HepG2 (cell line): ENCODE results near the gene CCDC106. TPM values are rescaled to one million over a fixed set of nuclear protein-coding genes. Genes with fewer than 3 reads are reported as not detected.
A peak's percentile ranks its signal among the peaks of the same experiment; 100 is the strongest.

Source experiments
- BATF2 ChIP-seq: sonication (generic); formaldehyde crosslinking; IDR thresholded peaks from 2 replicates; pipeline ENCODE4 v1.8.0; 2022; ENCODE audit warnings: mild to moderate bottlenecking, missing genetic modification reagents, moderate library complexity
- CSRNP1 ChIP-seq: sonication (generic); formaldehyde crosslinking; IDR thresholded peaks from 2 replicates; pipeline ENCODE4 v1.8.1; 2023; ENCODE audit warnings: mild to moderate bottlenecking, missing genetic modification reagents
- FLYWCH1 ChIP-seq: sonication (generic); formaldehyde crosslinking; IDR thresholded peaks from 2 replicates; pipeline ENCODE4 v1.8.1; 2023; ENCODE audit warnings: mild to moderate bottlenecking, missing genetic modification reagents
- GABPB1 ChIP-seq: IDR thresholded peaks from 2 replicates; pipeline ENCODE4 v1.6.1; 2016; ENCODE audit warnings: mild to moderate bottlenecking, missing genetic modification reagents, moderate library complexity, missing compliant biosample characterization
- GFI1 ChIP-seq: sonication (generic); formaldehyde crosslinking; IDR thresholded peaks from 2 replicates; pipeline ENCODE4 v1.5.0; 2020; ENCODE audit warnings: missing genetic modification reagents, mild to moderate bottlenecking, borderline replicate concordance
- HES4 ChIP-seq: sonication (generic); formaldehyde crosslinking; IDR thresholded peaks from 2 replicates; pipeline ENCODE4 v1.9.0; 2021; ENCODE audit warnings: mild to moderate bottlenecking, missing genetic modification reagents, borderline replicate concordance
- HOXA3 ChIP-seq: sonication (generic); formaldehyde crosslinking; IDR thresholded peaks from 2 replicates; pipeline ENCODE4 v1.5.0; 2020; ENCODE audit warnings: missing genetic modification reagents
- MXI1 ChIP-seq: IDR thresholded peaks from 3 replicates; pipeline ENCODE4 v1.6.1; 2012; ENCODE audit warnings: low read depth, low read length, inconsistent platforms, borderline replicate concordance
- NCOA1 ChIP-seq: sonication (generic); formaldehyde crosslinking; IDR thresholded peaks from 2 replicates; pipeline ENCODE4 v1.9.0; 2021; ENCODE audit warnings: missing genetic modification reagents
- NFATC3 ChIP-seq: sonication (generic); formaldehyde crosslinking; IDR thresholded peaks from 2 replicates; pipeline ENCODE4 v1.5.1; 2020; ENCODE audit warnings: mild to moderate bottlenecking, missing genetic modification reagents
- PCBP2 ChIP-seq: fragments of 200-400 bp; formaldehyde crosslinking; optimal IDR thresholded peaks from 2 replicates; pipeline ENCODE3; 2018; ENCODE audit warnings: low read length, low read depth; ENCODE audit not compliant: poor library complexity, severe bottlenecking
- PRMT3 ChIP-seq: sonication (generic); formaldehyde crosslinking; IDR thresholded peaks from 2 replicates; pipeline ENCODE4 v1.8.1; 2022; ENCODE audit warnings: low read depth, mild to moderate bottlenecking, moderate library complexity, missing genetic modification reagents, borderline replicate concordance
- RBM39 ChIP-seq: fragments of 200-400 bp; formaldehyde crosslinking; IDR thresholded peaks from one replicate; pipeline ENCODE4 v1.6.1; 2018; ENCODE audit warnings: antibody characterized with exemption, mild to moderate bottlenecking, low read depth, low read length; ENCODE audit not compliant: poor library complexity, severe bottlenecking
- THAP11 ChIP-seq: IDR thresholded peaks from 2 replicates; pipeline ENCODE4 v1.6.1; 2016; ENCODE audit warnings: missing biosample characterization, missing genetic modification reagents
- XRCC5 ChIP-seq: fragments of 200-400 bp; formaldehyde crosslinking; optimal IDR thresholded peaks from 2 replicates; pipeline ENCODE3; 2017; ENCODE audit warnings: mild to moderate bottlenecking, low read length
- ZNF12 ChIP-seq: sonication (generic); formaldehyde crosslinking; IDR thresholded peaks from 2 replicates; pipeline ENCODE4 v1.5.0; 2020; ENCODE audit warnings: missing genetic modification reagents
- ZNF260 ChIP-seq: sonication (generic); formaldehyde crosslinking; IDR thresholded peaks from 2 replicates; pipeline ENCODE4 v1.4.0; 2020; ENCODE audit warnings: missing genetic modification reagents, low read depth, mild to moderate bottlenecking, borderline replicate concordance
- ZNF446 ChIP-seq: sonication (generic); formaldehyde crosslinking; IDR thresholded peaks from 2 replicates; pipeline ENCODE4 v1.5.0; 2020; ENCODE audit warnings: mild to moderate bottlenecking, missing genetic modification reagents
- ZNF615 ChIP-seq: sonication (generic); formaldehyde crosslinking; IDR thresholded peaks from 2 replicates; pipeline ENCODE4 v1.5.0; 2020; ENCODE audit warnings: mild to moderate bottlenecking, missing genetic modification reagents, borderline replicate concordance
- ZNF644 ChIP-seq: IDR thresholded peaks from 2 replicates; pipeline ENCODE4 v1.6.1; 2016; ENCODE audit warnings: low read depth
- ZNF740 ChIP-seq: sonication (generic); formaldehyde crosslinking; IDR thresholded peaks from 2 replicates; pipeline ENCODE4 v1.4.0; 2020; ENCODE audit warnings: missing genetic modification reagents
- ZNF768 ChIP-seq: sonication (generic); formaldehyde crosslinking; IDR thresholded peaks from 2 replicates; pipeline ENCODE4 v1.4.0; 2020; ENCODE audit warnings: missing genetic modification reagents
- ZNF770 ChIP-seq: sonication (generic); formaldehyde crosslinking; IDR thresholded peaks from 2 replicates; pipeline ENCODE4 v1.5.0; 2020; ENCODE audit warnings: mild to moderate bottlenecking, missing genetic modification reagents
- ZNF777 ChIP-seq: sonication (generic); formaldehyde crosslinking; IDR thresholded peaks from 2 replicates; pipeline ENCODE4 v1.4.0; 2020; ENCODE audit warnings: missing genetic modification reagents
- ZNF792 ChIP-seq: IDR thresholded peaks from 2 replicates; pipeline ENCODE4 v1.6.1; 2016
- polyA plus RNA-seq, 8 experiments: library from polyadenylated mRNA; depleted of rRNA in 3 of 8; stranded (reverse) in 7 of 8; unstranded in 1 of 8; fragments of >200 nt; fragmentation: Illumina TruSeq in 4 of 8; extraction: Trizol in 4 of 8; gene quantifications; 2 replicates each; pipeline versions ENCODE4 v1.2.1 to v1.2.3, GENCODE V29; 2011 to 2016; ENCODE audit warnings: low read depth in 4 of 8, missing spikeins in 1 of 8, mixed read lengths in 1 of 8; ENCODE audit not compliant: insufficient read depth in 1 of 8
- total RNA-seq, 5 experiments: library from RNA; depleted of rRNA; stranded (reverse); fragments of >200 nt; fragmentation: Illumina TruSeq; extraction: Trizol; gene quantifications; 2 replicates each; pipeline ENCODE4 v1.2.3, GENCODE V29; 2016; ENCODE audit warnings: low read depth in 1 of 5

The CCDC106 gene
- total and polyA plus RNA-seq, 2 of the 13 experiments (the other 11 are each of a cell fraction or from before 2014, with no cell fraction given): 4.7 to 8.8 TPM

GRCh38 chr19:55643003-55643886, 4.8 kb upstream of the CCDC106 start, which contains the start of gene ZNF581 (continued):
- TF ChIP-seq ZNF777 (peak; percentile 26; the same call in 1 of the 2 replicates), GFI1 (CRISPR knock-in tag) (peak; percentile 49; the same call in 1 of the 2 replicates), ZNF12 (CRISPR knock-in tag) (peak; percentile 35; the same call in 1 of the 2 replicates), PCBP2 (peak; percentile 39), ZNF768 (CRISPR knock-in tag) (peak; percentile 96), HOXA3 (CRISPR knock-in tag) (peak; percentile 77), NFATC3 (CRISPR knock-in tag) (no peak), MXI1 (peak; percentile 88; the same call in 2 of the 3 replicates), FLYWCH1 (CRISPR knock-in tag) (no peak), ZNF770 (no peak), XRCC5 (peak; percentile 84), RBM39 (peak; percentile 62), PRMT3 (no peak), ZNF740 (CRISPR knock-in tag) (peak; percentile 94), CSRNP1 (CRISPR knock-in tag) (no peak; the same call in 1 of the 2 replicates), GABPB1 (peak; percentile 94), ZNF260 (CRISPR knock-in tag) (no peak), NCOA1 (CRISPR knock-in tag) (no peak), BATF2 (CRISPR knock-in tag) (peak; percentile 82; the same call in 1 of the 2 replicates), ZNF644 (CRISPR knock-in tag) (no peak), THAP11 (CRISPR knock-in tag) (peak; percentile 90), ZNF615 (CRISPR knock-in tag) (peak; percentile 72; the same call in 1 of the 2 replicates), ZNF792 (CRISPR knock-in tag) (peak; percentile 69; the same call in 1 of the 2 replicates), HES4 (CRISPR knock-in tag) (no peak; the same call in 1 of the 2 replicates), ZNF446 (CRISPR knock-in tag) (0 out of 2 replicates have a peak, but pooled peaks have one; percentile 49)
